SK-N-SH (cell line): ENCODE results near the gene AMN1. TPM values are rescaled to one million over a fixed set of nuclear protein-coding genes. Genes with fewer than 3 reads are reported as not detected.

Experiments
- CTCF ChIA-PET: fragments of 300-600, 350-600 bp; formaldehyde crosslinking; extraction: SDS; loops from one replicate; lab custom pipeline; 2021; lab: Yijun Ruan, JAX
- POLR2A ChIA-PET: fragments of 350-600 bp; sonication (Branson Sonifier 250); formaldehyde crosslinking; extraction: SDS; loops from one replicate; lab custom pipeline; 2020; ENCODE audit warnings: antibody characterized with exemption, inconsistent platforms; lab: Yijun Ruan, JAX
- DNase-seq: peaks from one replicate; pipeline ENCODE4 v3.0.0; 2012
- H2AFZ ChIP-seq: fragments of 200-600 bp; sonication (generic); 2 replicates; pipeline ENCODE4 v1.8.1; 2016; ENCODE audit warnings: antibody characterized with exemption, mild to moderate bottlenecking, low read depth
- H3F3A ChIP-seq: fragments of 200-600 bp; sonication (generic); replicated peaks from 2 replicates; pipeline ENCODE3; 2016; ENCODE audit warnings: antibody characterized with exemption, mild to moderate bottlenecking; ENCODE audit not compliant: insufficient read depth
- H3K27ac ChIP-seq, 2 experiments: fragments of 200-500 bp in 1 of 2; fragments of 200-600 bp in 1 of 2; sonication (Bioruptor generic) in 1 of 2; sonication (generic), shearing (Covaris generic) in 1 of 2; 2 replicates each; pipeline versions ENCODE4 v1.5.1 to v1.6.1; 2014 to 2016; ENCODE audit warnings: low read depth in 2 of 2, inconsistent platforms in 1 of 2, low read length in 1 of 2, mild to moderate bottlenecking in 1 of 2, mixed read lengths in 1 of 2
- H3K27me3 ChIP-seq: fragments of 200-600 bp; sonication (generic), shearing (Covaris generic); 2 replicates; pipeline ENCODE4 v1.6.1; 2016; ENCODE audit warnings: mixed run types; ENCODE audit not compliant: insufficient read depth
- H3K36me3 ChIP-seq, 2 experiments: fragments of 200-500 bp in 1 of 2; fragments of 200-600 bp in 1 of 2; sonication (Bioruptor generic) in 1 of 2; sonication (generic) in 1 of 2; replicated peaks in 1 of 2; 2 replicates each; pipeline versions ENCODE3 to v1.5.1; 2014 to 2016; ENCODE audit warnings: low read length in 1 of 2, mild to moderate bottlenecking in 1 of 2; ENCODE audit not compliant: insufficient read depth in 2 of 2, control insufficient read depth in 1 of 2
- H3K4me1 ChIP-seq, 2 experiments: fragments of 200-500 bp in 1 of 2; fragments of 200-600 bp in 1 of 2; sonication (Bioruptor generic) in 1 of 2; sonication (generic), shearing (Covaris generic) in 1 of 2; 2 replicates each; pipeline versions ENCODE4 v1.5.1 to v1.6.1; 2014 to 2016; ENCODE audit warnings: low read depth in 1 of 2, low read length in 1 of 2, mixed run types in 1 of 2; ENCODE audit not compliant: insufficient read depth in 2 of 2, control insufficient read depth in 1 of 2
- H3K4me2 ChIP-seq: fragments of 200-600 bp; sonication (generic), shearing (Covaris generic); 2 replicates; pipeline ENCODE4 v1.6.1; 2017; ENCODE audit warnings: mixed run types
- H3K4me3 ChIP-seq, 2 experiments: fragments of 200-500 bp in 1 of 2; fragments of 200-600 bp in 1 of 2; sonication (Bioruptor generic) in 1 of 2; sonication (generic), shearing (Covaris generic) in 1 of 2; 2 replicates each; pipeline versions ENCODE4 v1.5.1 to v1.8.1; 2014 to 2016; ENCODE audit warnings: low read depth in 2 of 2, inconsistent platforms in 1 of 2, low read length in 1 of 2, mild to moderate bottlenecking in 1 of 2, mixed read lengths in 1 of 2, moderate library complexity in 1 of 2
- H3K79me2 ChIP-seq: fragments of 200-600 bp; sonication (generic); 2 replicates; pipeline ENCODE4 v1.8.1; 2017; ENCODE audit warnings: mild to moderate bottlenecking; ENCODE audit not compliant: insufficient read depth
- H3K9ac ChIP-seq: fragments of 200-600 bp; sonication (generic); 2 replicates; pipeline ENCODE4 v1.6.1; 2017; ENCODE audit warnings: mixed run types
- H3K9me2 ChIP-seq: fragments of 200-600 bp; sonication (generic); 2 replicates; pipeline ENCODE4 v1.6.1; 2017; ENCODE audit warnings: mixed run types
- H3K9me3 ChIP-seq: fragments of 200-600 bp; sonication (generic); 2 replicates; pipeline ENCODE4 v1.6.1; 2017; ENCODE audit warnings: mixed run types, mild to moderate bottlenecking, moderate library complexity
- H4K20me1 ChIP-seq: fragments of 200-600 bp; sonication (generic); 2 replicates; pipeline ENCODE4 v1.6.1; 2017; ENCODE audit warnings: mild to moderate bottlenecking, mixed run types; ENCODE audit not compliant: insufficient read depth
- EZH2phosphoT487 ChIP-seq: fragments of 200-600 bp; sonication (generic); IDR thresholded peaks from 2 replicates; pipeline ENCODE4 v1.6.1; 2017; ENCODE audit warnings: low read depth, mixed run types, mild to moderate bottlenecking, antibody characterized with exemption, moderate library complexity, borderline replicate concordance
- FOXM1 ChIP-seq: IDR thresholded peaks from 2 replicates; pipeline ENCODE4 v1.4.0; 2012; ENCODE audit warnings: low read depth, mild to moderate bottlenecking
- GATA2 ChIP-seq: sonication (generic); formaldehyde crosslinking; IDR thresholded peaks from 2 replicates; pipeline ENCODE4 v1.5.0; 2020; ENCODE audit warnings: mild to moderate bottlenecking, missing genetic modification reagents
- JUND ChIP-seq: IDR thresholded peaks from 2 replicates; pipeline ENCODE4 v1.4.0; 2012
- MEF2A ChIP-seq: IDR thresholded peaks from 2 replicates; pipeline ENCODE4 v1.4.0; 2012; ENCODE audit warnings: low read depth, borderline replicate concordance
- NFIC ChIP-seq: IDR thresholded peaks from 2 replicates; pipeline ENCODE4 v1.4.0; 2012; ENCODE audit warnings: borderline replicate concordance
- PBX3 ChIP-seq: IDR thresholded peaks from 2 replicates; pipeline ENCODE4; 2012
- POLR2AphosphoS5 ChIP-seq: IDR thresholded peaks from 2 replicates; pipeline ENCODE4 v1.6.1; 2012; ENCODE audit warnings: low read depth, low read length
- RAD21 ChIP-seq: IDR thresholded peaks from 2 replicates; pipeline ENCODE4 v1.6.1; 2012; ENCODE audit warnings: mild to moderate bottlenecking, low read length
- RCOR1 ChIP-seq: fragments of 150-350 bp; IDR thresholded peaks from 2 replicates; pipeline ENCODE4 v1.6.1; 2017; ENCODE audit warnings: antibody characterized with exemption, low read length
- RFX5 ChIP-seq: IDR thresholded peaks from 2 replicates; pipeline ENCODE4 v1.6.1; 2012; ENCODE audit warnings: mild to moderate bottlenecking, improper control_type of control experiment, low read length
- SIN3A ChIP-seq: IDR thresholded peaks from 2 replicates; pipeline ENCODE4 v1.6.1; 2012; ENCODE audit warnings: low read depth, mild to moderate bottlenecking, low read length, moderate library complexity, borderline replicate concordance
- SMC3 ChIP-seq: IDR thresholded peaks from 2 replicates; pipeline ENCODE4 v1.6.1; 2012; ENCODE audit warnings: low read depth, low read length, improper control_type of control experiment
- TCF12 ChIP-seq: IDR thresholded peaks from 2 replicates; pipeline ENCODE4 v1.4.0; 2012
- USF2 ChIP-seq: fragments of 150-350 bp; IDR thresholded peaks from 2 replicates; pipeline ENCODE4 v1.6.1; 2017; ENCODE audit warnings: antibody characterized with exemption, low read length, low read depth, borderline replicate concordance
- YY1 ChIP-seq: IDR thresholded peaks from 2 replicates; pipeline ENCODE4 v1.4.0; 2012; ENCODE audit warnings: low read depth, mild to moderate bottlenecking
- WGBS: methylation state at CpG from one replicate; pipeline ENCODE4 v1.1.6; 2017; ENCODE audit warnings: low lambda C conversion rate; 5-methylcytosine and 5-hydroxymethylcytosine counted together
- polyA plus RNA-seq, 3 experiments: library from polyadenylated mRNA; depleted of rRNA; stranded (reverse); fragments of >200 nt; gene quantifications; 2 replicates each; pipeline ENCODE4 v1.2.3, GENCODE V29; 2012
- TF ChIP-seq, protein P1 (sequence below): IDR thresholded peaks from 2 replicates; pipeline ENCODE4 v1.4.0; 2012; ENCODE audit warnings: low read depth
- TF ChIP-seq, protein P2 (sequence below): IDR thresholded peaks from 2 replicates; pipeline ENCODE4 v1.4.0; 2012; ENCODE audit warnings: low read depth, borderline replicate concordance
- TF ChIP-seq, protein P3 (sequence below): fragments of 200-600 bp; sonication (generic); IDR thresholded peaks from 2 replicates; pipeline ENCODE4 v1.6.1; 2017; ENCODE audit warnings: antibody characterized with exemption, mild to moderate bottlenecking, moderate library complexity

The AMN1 gene
- polyA plus RNA-seq, 1 of the 3 experiments (the other 2 are of a cell fraction): 8.6 TPM

- WGBS: 91% methylated on average over 6 of the region's 6 CpGs
- Histone ChIP-seq H2AFZ (no peak overlapping the region), H3K9me3 (no peaks in the 10 kb centered on the region), H3K9ac (no peak overlapping the region), H3K4me2 (no peak overlapping the region), H3K4me1 (peaks cover 0 to 13% of the 10 kb centered on the region in 2 experiments; a peak in 1 of 4 replicates), H3F3A (no peaks in the 10 kb centered on the region), H3K36me3 (no peaks in the 10 kb centered on the region), H3K79me2 (peaks cover 26% of the 10 kb centered on the region; the same call in 1 of the 2 replicates), H3K9me2 (no peaks in the 10 kb centered on the region), H4K20me1 (0 out of 2 replicates have a peak, but pooled peaks cover 3% of the 10 kb centered on the region), H3K4me3 (no peak overlapping the region), H3K27ac (no peak overlapping the region), H3K27me3 (no peaks in the 10 kb centered on the region)
- CTCF ChIA-PET: interaction anchor here (0.7 to 2.2 kb wide), 3 partner anchors 228 to 301 kb away, joined by 3 to 11 read pairs (median 8); no protein-coding TSS in a partner anchor
- TF ChIP-seq GATA2 (CRISPR knock-in tag) (no peak), POLR2AphosphoS5 (no peak), RFX5 (no peak), MEF2A (no peak), USF2 (no peak), EZH2phosphoT487 (no peak), RCOR1 (no peak), PBX3 (no peak), YY1 (no peak), FOXM1 (no peak), JUND (no peak), NFIC (no peak), TCF12 (no peak), SIN3A (no peak), RAD21 (no peak), SMC3 (no peak)
- TF ChIP-seq, protein P1, sequence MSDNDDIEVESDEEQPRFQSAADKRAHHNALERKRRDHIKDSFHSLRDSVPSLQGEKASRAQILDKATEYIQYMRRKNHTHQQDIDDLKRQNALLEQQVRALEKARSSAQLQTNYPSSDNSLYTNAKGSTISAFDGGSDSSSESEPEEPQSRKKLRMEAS: no peak
- TF ChIP-seq, protein P2, sequence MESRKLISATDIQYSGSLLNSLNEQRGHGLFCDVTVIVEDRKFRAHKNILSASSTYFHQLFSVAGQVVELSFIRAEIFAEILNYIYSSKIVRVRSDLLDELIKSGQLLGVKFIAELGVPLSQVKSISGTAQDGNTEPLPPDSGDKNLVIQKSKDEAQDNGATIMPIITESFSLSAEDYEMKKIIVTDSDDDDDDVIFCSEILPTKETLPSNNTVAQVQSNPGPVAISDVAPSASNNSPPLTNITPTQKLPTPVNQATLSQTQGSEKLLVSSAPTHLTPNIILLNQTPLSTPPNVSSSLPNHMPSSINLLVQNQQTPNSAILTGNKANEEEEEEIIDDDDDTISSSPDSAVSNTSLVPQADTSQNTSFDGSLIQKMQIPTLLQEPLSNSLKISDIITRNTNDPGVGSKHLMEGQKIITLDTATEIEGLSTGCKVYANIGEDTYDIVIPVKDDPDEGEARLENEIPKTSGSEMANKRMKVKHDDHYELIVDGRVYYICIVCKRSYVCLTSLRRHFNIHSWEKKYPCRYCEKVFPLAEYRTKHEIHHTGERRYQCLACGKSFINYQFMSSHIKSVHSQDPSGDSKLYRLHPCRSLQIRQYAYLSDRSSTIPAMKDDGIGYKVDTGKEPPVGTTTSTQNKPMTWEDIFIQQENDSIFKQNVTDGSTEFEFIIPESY: no peak
- TF ChIP-seq, protein P3, sequence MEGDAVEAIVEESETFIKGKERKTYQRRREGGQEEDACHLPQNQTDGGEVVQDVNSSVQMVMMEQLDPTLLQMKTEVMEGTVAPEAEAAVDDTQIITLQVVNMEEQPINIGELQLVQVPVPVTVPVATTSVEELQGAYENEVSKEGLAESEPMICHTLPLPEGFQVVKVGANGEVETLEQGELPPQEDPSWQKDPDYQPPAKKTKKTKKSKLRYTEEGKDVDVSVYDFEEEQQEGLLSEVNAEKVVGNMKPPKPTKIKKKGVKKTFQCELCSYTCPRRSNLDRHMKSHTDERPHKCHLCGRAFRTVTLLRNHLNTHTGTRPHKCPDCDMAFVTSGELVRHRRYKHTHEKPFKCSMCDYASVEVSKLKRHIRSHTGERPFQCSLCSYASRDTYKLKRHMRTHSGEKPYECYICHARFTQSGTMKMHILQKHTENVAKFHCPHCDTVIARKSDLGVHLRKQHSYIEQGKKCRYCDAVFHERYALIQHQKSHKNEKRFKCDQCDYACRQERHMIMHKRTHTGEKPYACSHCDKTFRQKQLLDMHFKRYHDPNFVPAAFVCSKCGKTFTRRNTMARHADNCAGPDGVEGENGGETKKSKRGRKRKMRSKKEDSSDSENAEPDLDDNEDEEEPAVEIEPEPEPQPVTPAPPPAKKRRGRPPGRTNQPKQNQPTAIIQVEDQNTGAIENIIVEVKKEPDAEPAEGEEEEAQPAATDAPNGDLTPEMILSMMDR: no peak
- DNase-seq: no peak
- POLR2A ChIA-PET: no interaction called here
These were observed 97.6 kb downstream of the AMN1 start for GRCh38 chr12:31631023-31631724.
